HG03439 (cell line): ENCODE results near the gene BBS12.

Experiments
- ATAC-seq: cut with Tn5 transposase; IDR thresholded peaks from one replicate; pipeline ENCODE4 v1.9.1; 2021; ENCODE audit warnings: mild to moderate bottlenecking, moderate library complexity; ENCODE audit not compliant: unreplicated experiment

Gene BBS12

GRCh38 chr4:122793811-122794210, 61.3 kb downstream of the BBS12 start:
- no peak for ATAC-seq
